Measurements from ENCODE around the gene AKNA. TPM values are rescaled to one million over a fixed set of nuclear protein-coding genes. Genes with fewer than 3 reads are reported as not detected.

AKNA gene
- total and polyA plus RNA-seq, 2 donors from 2014 or later: 6.1 to 52.1 TPM

DNA sequence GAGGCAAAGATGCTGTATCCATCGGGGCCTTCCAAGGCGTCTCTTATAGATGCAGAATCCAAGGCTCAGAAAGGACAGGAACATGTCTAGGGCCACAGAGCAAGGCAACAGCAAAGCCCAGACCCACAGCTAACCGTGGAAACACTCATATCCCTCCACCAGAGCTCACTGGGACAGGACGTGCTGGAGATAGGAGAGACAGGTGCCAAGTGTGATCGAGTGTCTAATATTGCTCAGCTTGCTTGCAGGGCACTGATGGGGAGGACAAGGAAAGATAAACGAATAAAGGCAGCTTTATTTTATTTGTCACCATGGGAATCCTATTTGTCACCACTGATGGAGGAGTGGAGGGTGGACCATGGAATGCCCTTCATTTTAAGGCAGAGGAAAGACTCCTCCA is 44.0 kb upstream of the AKNA start:
- H3K9me3 ChIP-seq (ENCODE audit: control insufficient read depth in 2 of 3, insufficient read depth in 1 of 3, low read length in 3 of 3): no peaks in the 10 kb centered on the region
- intact Hi-C loops (cut with DNase I): no loop called here
- no peaks in the 10 kb centered on the region for H3K4me1 ChIP-seq (ENCODE audit: control insufficient read depth in 2 of 3, insufficient read depth in 2 of 3, low read depth in 1 of 3, low read length in 3 of 3)
- H3K27ac ChIP-seq (ENCODE audit: low read depth in 2 of 2, low read length in 2 of 2): no peak overlapping the region
- DNase-seq (peak in 1 of 5 donors; percentile 5), FAIRE-seq (no peak)
- TF ChIP-seq, protein P1, sequence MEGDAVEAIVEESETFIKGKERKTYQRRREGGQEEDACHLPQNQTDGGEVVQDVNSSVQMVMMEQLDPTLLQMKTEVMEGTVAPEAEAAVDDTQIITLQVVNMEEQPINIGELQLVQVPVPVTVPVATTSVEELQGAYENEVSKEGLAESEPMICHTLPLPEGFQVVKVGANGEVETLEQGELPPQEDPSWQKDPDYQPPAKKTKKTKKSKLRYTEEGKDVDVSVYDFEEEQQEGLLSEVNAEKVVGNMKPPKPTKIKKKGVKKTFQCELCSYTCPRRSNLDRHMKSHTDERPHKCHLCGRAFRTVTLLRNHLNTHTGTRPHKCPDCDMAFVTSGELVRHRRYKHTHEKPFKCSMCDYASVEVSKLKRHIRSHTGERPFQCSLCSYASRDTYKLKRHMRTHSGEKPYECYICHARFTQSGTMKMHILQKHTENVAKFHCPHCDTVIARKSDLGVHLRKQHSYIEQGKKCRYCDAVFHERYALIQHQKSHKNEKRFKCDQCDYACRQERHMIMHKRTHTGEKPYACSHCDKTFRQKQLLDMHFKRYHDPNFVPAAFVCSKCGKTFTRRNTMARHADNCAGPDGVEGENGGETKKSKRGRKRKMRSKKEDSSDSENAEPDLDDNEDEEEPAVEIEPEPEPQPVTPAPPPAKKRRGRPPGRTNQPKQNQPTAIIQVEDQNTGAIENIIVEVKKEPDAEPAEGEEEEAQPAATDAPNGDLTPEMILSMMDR (IDR thresholded peaks at IDR 0.05; ENCODE audit: borderline replicate concordance, extremely low read depth, insufficient read depth): no peak
- no peak overlapping the region for H3K4me3 ChIP-seq (ENCODE audit: low read length in 3 of 3)
- H3K27me3 ChIP-seq (ENCODE audit: control insufficient read depth, insufficient read depth, low read length): no peaks in the 10 kb centered on the region
- H3K36me3 ChIP-seq (ENCODE audit: control insufficient read depth in 2 of 3, insufficient read depth in 3 of 3, low read length in 3 of 3): no peaks in the 10 kb centered on the region
- no peak overlapping the region for H3K9ac ChIP-seq (ENCODE audit: low read length in 3 of 3)

DNA sequence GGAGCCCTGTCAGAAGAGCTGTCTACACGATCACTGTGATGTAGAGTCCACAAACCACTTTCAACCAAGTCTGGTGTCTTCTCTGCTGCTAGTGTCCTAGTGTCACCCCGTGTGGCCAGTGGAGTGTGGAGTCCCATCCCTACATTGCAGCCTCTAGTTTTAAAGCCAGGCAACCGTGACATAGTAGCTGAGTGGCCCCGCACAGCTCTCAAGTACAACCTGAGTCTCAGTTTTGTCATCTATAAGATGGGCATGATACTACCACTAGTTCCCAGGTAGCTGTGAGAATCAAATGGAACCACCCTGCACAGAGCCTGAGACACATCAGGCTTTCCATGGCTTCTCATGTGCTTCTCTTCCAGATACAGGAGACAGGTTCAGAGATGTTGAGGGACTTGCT is 43.2 kb upstream of the AKNA start:
- Histone ChIP-seq H3K4me3 (ENCODE audit: low read length in 3 of 3) (no peak overlapping the region), H3K27ac (ENCODE audit: low read depth in 2 of 2, low read length in 2 of 2) (no peak overlapping the region), H3K27me3 (ENCODE audit: control insufficient read depth, insufficient read depth, low read length) (no peaks in the 10 kb centered on the region), H3K4me1 (ENCODE audit: control insufficient read depth in 2 of 3, insufficient read depth in 2 of 3, low read depth in 1 of 3, low read length in 3 of 3) (no peaks in the 10 kb centered on the region), H3K9me3 (ENCODE audit: control insufficient read depth in 2 of 3, insufficient read depth in 1 of 3, low read length in 3 of 3) (no peaks in the 10 kb centered on the region), H3K9ac (ENCODE audit: low read length in 3 of 3) (no peak overlapping the region), H3K36me3 (ENCODE audit: control insufficient read depth in 2 of 3, insufficient read depth in 3 of 3, low read length in 3 of 3) (no peaks in the 10 kb centered on the region)
- intact Hi-C loops (cut with DNase I): no loop called here
- TF ChIP-seq, protein P1 (IDR thresholded peaks at IDR 0.05; ENCODE audit: borderline replicate concordance, extremely low read depth, insufficient read depth): no peak
- DNase-seq (no peak), FAIRE-seq (no peak)

DNA sequence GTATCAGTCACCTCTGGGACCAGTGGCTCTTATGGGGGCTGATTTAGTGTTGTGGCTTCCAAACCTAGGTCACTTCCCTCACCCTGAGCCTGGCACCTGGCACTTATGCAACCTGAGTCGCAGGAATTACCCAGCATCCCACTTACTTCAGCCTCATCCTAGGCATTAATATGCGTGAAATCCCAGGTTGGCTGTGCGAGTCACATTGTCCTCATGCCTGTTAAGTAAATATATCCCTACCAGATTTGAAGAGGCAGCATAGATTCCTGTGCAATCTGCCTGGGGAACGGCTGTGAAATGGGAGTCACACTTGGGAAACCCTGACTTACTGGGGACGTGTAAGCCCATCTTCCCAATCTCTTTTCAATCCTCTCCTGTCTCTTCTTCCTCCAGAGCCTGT is 42.7 kb upstream of the AKNA start:
- no peaks in the 10 kb centered on the region for H3K4me1 ChIP-seq (ENCODE audit: control insufficient read depth in 2 of 3, insufficient read depth in 2 of 3, low read depth in 1 of 3, low read length in 3 of 3)
- H3K27ac ChIP-seq (ENCODE audit: low read depth in 2 of 2, low read length in 2 of 2): no peak overlapping the region
- peak in 2 of 5 donors; percentile 7 to 19 for DNase-seq
- no peaks in the 10 kb centered on the region for H3K9me3 ChIP-seq (ENCODE audit: control insufficient read depth in 2 of 3, insufficient read depth in 1 of 3, low read length in 3 of 3)
- intact Hi-C loops (cut with DNase I): no loop called here
- H3K9ac ChIP-seq (ENCODE audit: low read length in 3 of 3): no peak overlapping the region
- H3K36me3 ChIP-seq (ENCODE audit: control insufficient read depth in 2 of 3, insufficient read depth in 3 of 3, low read length in 3 of 3): no peaks in the 10 kb centered on the region
- no peak for FAIRE-seq
- no peak overlapping the region for H3K4me3 ChIP-seq (ENCODE audit: low read length in 3 of 3)
- TF ChIP-seq, protein P1 (IDR thresholded peaks at IDR 0.05; ENCODE audit: borderline replicate concordance, extremely low read depth, insufficient read depth): no peak
- H3K27me3 ChIP-seq (ENCODE audit: control insufficient read depth, insufficient read depth, low read length): no peaks in the 10 kb centered on the region

DNA sequence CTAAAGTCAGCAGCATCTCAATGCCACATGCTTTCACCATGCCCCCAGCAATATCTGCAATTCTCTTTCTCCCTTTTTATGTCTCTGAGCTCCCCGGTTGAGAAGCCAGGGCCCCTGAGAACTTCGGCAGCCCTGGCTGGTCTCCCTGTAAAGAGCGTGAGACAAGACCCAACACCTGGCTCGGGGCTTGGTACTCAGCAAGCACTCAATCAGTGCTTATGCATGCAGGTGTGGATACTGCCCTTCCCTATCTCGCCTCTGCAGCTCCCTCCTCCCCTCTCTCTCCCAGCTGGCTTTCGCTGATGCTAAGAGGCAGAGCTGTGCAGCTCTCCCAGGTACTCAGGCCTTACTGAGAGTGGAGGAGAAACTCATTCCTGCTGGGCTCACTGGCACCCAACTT is 41.7 kb upstream of the AKNA start:
- H3K9ac ChIP-seq (ENCODE audit: low read length in 3 of 3): no peak overlapping the region
- no peaks in the 10 kb centered on the region for H3K36me3 ChIP-seq (ENCODE audit: control insufficient read depth in 2 of 3, insufficient read depth in 3 of 3, low read length in 3 of 3)
- TF ChIP-seq, protein P1 (IDR thresholded peaks at IDR 0.05; ENCODE audit: borderline replicate concordance, extremely low read depth, insufficient read depth): no peak
- no peak overlapping the region for H3K27ac ChIP-seq (ENCODE audit: low read depth in 2 of 2, low read length in 2 of 2)
- DNase-seq (peak in 1 of 5 donors; percentile 23), FAIRE-seq (no peak)
- H3K4me3 ChIP-seq (ENCODE audit: low read length in 3 of 3): no peak overlapping the region
- no peaks in the 10 kb centered on the region for H3K9me3 ChIP-seq (ENCODE audit: control insufficient read depth in 2 of 3, insufficient read depth in 1 of 3, low read length in 3 of 3)
- no peaks in the 10 kb centered on the region for H3K4me1 ChIP-seq (ENCODE audit: control insufficient read depth in 2 of 3, insufficient read depth in 2 of 3, low read depth in 1 of 3, low read length in 3 of 3)
- no peaks in the 10 kb centered on the region for H3K27me3 ChIP-seq (ENCODE audit: control insufficient read depth, insufficient read depth, low read length)
- intact Hi-C loops (cut with DNase I): no loop called here

Measured in kidney (tissue), 14 donors.